B cell (primary cell): ENCODE measurements around the gene STBD1. TPM values are rescaled to one million over a fixed set of nuclear protein-coding genes. Genes with fewer than 3 reads are reported as not detected.

Experiments
- ATAC-seq: fragments of 200-7000 bp; cut with Tn5 transposase; one replicate; pipeline ENCODE4 v1.10.0; 2021; ENCODE audit warnings: low read depth, mild to moderate bottlenecking, moderate number of reproducible peaks, moderate library complexity
- CTCF ChIA-PET: fragments of 350-600 bp; sonication (Branson Sonifier 250); formaldehyde crosslinking; loops from one replicate; lab custom pipeline; 2021; ENCODE audit warnings: antibody characterized with exemption, inconsistent platforms; lab: Charles Lee
- POLR2A ChIA-PET: fragments of 350-600 bp; sonication (Branson Sonifier 250); formaldehyde crosslinking; loops from one replicate; lab custom pipeline; 2021; ENCODE audit warnings: antibody characterized with exemption; lab: Charles Lee
- DNase-seq: peaks from one replicate; pipeline ENCODE4 v3.0.0; 2013
- H2AFZ ChIP-seq: 2 replicates; pipeline ENCODE4 v1.6.1; 2012; ENCODE audit warnings: mild to moderate bottlenecking, low read depth, low read length; ENCODE audit not compliant: insufficient read depth, poor library complexity, severe bottlenecking
- H3K27ac ChIP-seq, 2 donors: 1 replicate in 1 of 2; 2 replicates in 1 of 2; pipeline ENCODE4 v1.5.1; 2012 to 2013; ENCODE audit warnings: low read length in 2 of 2, mild to moderate bottlenecking in 2 of 2, moderate library complexity in 1 of 2
- H3K27me3 ChIP-seq, 4 experiments: fragments of 200-600 bp in 1 of 4; sonication (generic) in 1 of 4; replicated peaks in 1 of 4; 1 replicate in 2 of 4; 2 replicates in 2 of 4; pipeline versions ENCODE4 v1.6.1 to v1.7.0; 2013 to 2016; ENCODE audit warnings: low read length in 3 of 4, mild to moderate bottlenecking in 2 of 4, mixed read lengths in 1 of 4, moderate library complexity in 1 of 4; ENCODE audit not compliant: insufficient read depth in 4 of 4, control insufficient read depth in 3 of 4; ENCODE audit errors: control extremely low read depth in 1 of 4
- H3K36me3 ChIP-seq, 2 experiments: replicated peaks in 1 of 2; 1 replicate in 1 of 2; 2 replicates in 1 of 2; pipeline versions ENCODE4 v1.6.1 to v1.7.1; 2013; ENCODE audit warnings: low read length in 1 of 2; ENCODE audit not compliant: insufficient read depth in 2 of 2, control insufficient read depth in 1 of 2; ENCODE audit errors: control extremely low read depth in 1 of 2, extremely low read depth in 1 of 2
- H3K4me1 ChIP-seq, 2 donors: fragments of 200-600 bp in 1 of 2; sonication (generic) in 1 of 2; 1 replicate in 1 of 2; 2 replicates in 1 of 2; pipeline versions ENCODE4 v1.5.1 to v1.6.1; 2013 to 2017; ENCODE audit warnings: low read length in 2 of 2; ENCODE audit not compliant: control insufficient read depth in 2 of 2, insufficient read depth in 2 of 2
- H3K4me2 ChIP-seq: replicated peaks from 2 replicates; pipeline ENCODE3; 2012; ENCODE audit warnings: mild to moderate bottlenecking, low read depth, low read length; ENCODE audit not compliant: poor library complexity, severe bottlenecking
- H3K4me3 ChIP-seq, 5 experiments: fragments of 200-600 bp in 1 of 5; sonication (generic) in 1 of 5; 1 replicate in 3 of 5; 2 replicates in 2 of 5; pipeline versions ENCODE4 v1.5.1 to v1.7.0; 2011 to 2016; ENCODE audit warnings: low read length in 4 of 5, mild to moderate bottlenecking in 4 of 5, low read depth in 2 of 5, control low read depth in 1 of 5, moderate library complexity in 1 of 5; ENCODE audit not compliant: insufficient read depth in 1 of 5; ENCODE audit errors: control extremely low read depth in 1 of 5, extremely low read depth in 1 of 5
- H3K79me2 ChIP-seq: fragments of 200-600 bp; sonication (generic); one replicate; pipeline ENCODE4 v1.6.0; 2016; ENCODE audit warnings: low read length; ENCODE audit not compliant: control insufficient read depth, insufficient read depth
- H3K9ac ChIP-seq: fragments of 200-600 bp; sonication (generic); 2 replicates; pipeline ENCODE4 v1.6.1; 2017; ENCODE audit warnings: mild to moderate bottlenecking, low read length, moderate library complexity
- H3K9me3 ChIP-seq, 3 donors: one replicate each; pipeline versions ENCODE4 v1.6.1 to v1.7.1; 2013; ENCODE audit warnings: low read length in 2 of 3; ENCODE audit not compliant: control insufficient read depth in 2 of 3, insufficient read depth in 1 of 3; ENCODE audit errors: control extremely low read depth in 1 of 3
- H4K20me1 ChIP-seq: 2 replicates; pipeline ENCODE4 v1.6.0; 2012; ENCODE audit warnings: mild to moderate bottlenecking, low read length; ENCODE audit not compliant: insufficient read depth, control insufficient read depth, poor library complexity, severe bottlenecking
- H3K27ac Mint-ChIP-seq: one replicate; pipeline ENCODE4 v1.8.0; 2021; ENCODE audit warnings: mixed read lengths
- H3K27me3 Mint-ChIP-seq: one replicate; pipeline ENCODE4 v1.8.0; 2021; ENCODE audit warnings: mixed read lengths
- H3K4me1 Mint-ChIP-seq: one replicate; pipeline ENCODE4 v1.8.0; 2021; ENCODE audit warnings: mixed read lengths
- H3K4me3 Mint-ChIP-seq: one replicate; pipeline ENCODE4 v1.8.0; 2021; ENCODE audit warnings: mixed read lengths
- H3K9me3 Mint-ChIP-seq: one replicate; pipeline ENCODE4 v1.8.0; 2022; ENCODE audit warnings: mixed read lengths; ENCODE audit not compliant: insufficient read depth
- EZH2 ChIP-seq: IDR thresholded peaks from 2 replicates; pipeline ENCODE4 v1.6.1; 2012; ENCODE audit warnings: borderline replicate concordance, low read depth, mild to moderate bottlenecking, moderate library complexity, low read length; ENCODE audit not compliant: insufficient read depth, poor library complexity, severe bottlenecking
- WGBS: methylation state at CpG from one replicate; pipeline ENCODE4 v1.1.5; 2013; ENCODE audit warnings: missing lambda C conversion rate; ENCODE audit not compliant: insufficient coverage; 5-methylcytosine and 5-hydroxymethylcytosine counted together
- intact Hi-C: fragments of 100-400 bp; cut with micrococcal nuclease; formaldehyde crosslinking; loops from one replicate; pipeline ENCODE4 v1.10.0; 2022
- polyA plus RNA-seq: library from polyadenylated mRNA; depleted of rRNA; stranded (reverse); fragments of >200 nt; gene quantifications from 2 replicates; pipeline ENCODE4 v1.2.3, GENCODE V29; 2012
- total RNA-seq, 2 donors: library from RNA; stranded (reverse); fragments of 120-200 nt in 1 of 2; gene quantifications; 1 replicate in 1 of 2; 2 replicates in 1 of 2; pipeline versions ENCODE4 v1.2.3 to v1.2.4, GENCODE V29; 2013 to 2022
- TF ChIP-seq, protein P1 (sequence below): fragments of 200-600 bp; IDR thresholded peaks from one replicate; pipeline ENCODE4 v1.8.0; 2022; ENCODE audit warnings: antibody characterized with exemption, mild to moderate bottlenecking

The STBD1 gene
- total and polyA plus RNA-seq, 2 donors (not counting 1 experiment from before 2014, with no cell fraction given): not detected

DNA sequence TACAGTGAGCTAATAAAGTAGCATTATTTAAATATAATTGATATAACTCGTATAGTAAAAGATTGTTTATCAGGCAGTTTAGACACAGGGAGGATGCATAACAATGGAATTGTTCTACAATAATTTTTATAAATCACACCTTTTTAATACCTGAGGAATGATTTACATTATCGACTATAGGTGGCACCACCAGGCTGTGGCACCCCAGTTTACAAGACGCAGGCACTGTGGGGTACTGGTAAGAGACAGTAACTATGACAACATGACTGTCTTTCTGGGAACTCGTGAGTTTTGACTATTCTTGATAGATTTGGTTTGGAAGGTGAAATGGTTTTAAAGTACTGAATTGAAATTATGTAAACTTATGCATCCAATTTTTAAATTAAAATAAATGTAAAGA, 27.1 kb upstream of the STBD1 start:
- no peaks in the 10 kb centered on the region for H3K36me3 ChIP-seq
- H3K27me3 Mint-ChIP-seq: peaks cover 12% of the 10 kb centered on the region
- H3K4me1 Mint-ChIP-seq: no peaks in the 10 kb centered on the region
- H3K9me3 ChIP-seq: no peaks in the 10 kb centered on the region
- H3K79me2 ChIP-seq: no peaks in the 10 kb centered on the region
- H3K27ac Mint-ChIP-seq: no peak overlapping the region
- no peak overlapping the region for H3K9ac ChIP-seq
- ATAC-seq (no peak), DNase-seq (no peak)
- H3K9me3 Mint-ChIP-seq: no peaks in the 10 kb centered on the region
- CTCF ChIA-PET: no interaction called here
- no peak overlapping the region for H2AFZ ChIP-seq
- intact Hi-C loops: no loop called here
- no peaks in the 10 kb centered on the region for H3K4me1 ChIP-seq
- POLR2A ChIA-PET: no interaction called here
- WGBS: 90% methylated on average over 2 of the region's 4 CpGs
- no peak overlapping the region for H3K27ac ChIP-seq
- peaks cover 0 to 8% (median 1%) of the 10 kb centered on the region in 4 experiments for H3K27me3 ChIP-seq
- H3K4me3 ChIP-seq: no peak overlapping the region
- no peaks in the 10 kb centered on the region for H4K20me1 ChIP-seq
- no peak overlapping the region for H3K4me2 ChIP-seq
- no peak overlapping the region for H3K4me3 Mint-ChIP-seq
- no peak for TF ChIP-seq EZH2
- TF ChIP-seq, protein P1, sequence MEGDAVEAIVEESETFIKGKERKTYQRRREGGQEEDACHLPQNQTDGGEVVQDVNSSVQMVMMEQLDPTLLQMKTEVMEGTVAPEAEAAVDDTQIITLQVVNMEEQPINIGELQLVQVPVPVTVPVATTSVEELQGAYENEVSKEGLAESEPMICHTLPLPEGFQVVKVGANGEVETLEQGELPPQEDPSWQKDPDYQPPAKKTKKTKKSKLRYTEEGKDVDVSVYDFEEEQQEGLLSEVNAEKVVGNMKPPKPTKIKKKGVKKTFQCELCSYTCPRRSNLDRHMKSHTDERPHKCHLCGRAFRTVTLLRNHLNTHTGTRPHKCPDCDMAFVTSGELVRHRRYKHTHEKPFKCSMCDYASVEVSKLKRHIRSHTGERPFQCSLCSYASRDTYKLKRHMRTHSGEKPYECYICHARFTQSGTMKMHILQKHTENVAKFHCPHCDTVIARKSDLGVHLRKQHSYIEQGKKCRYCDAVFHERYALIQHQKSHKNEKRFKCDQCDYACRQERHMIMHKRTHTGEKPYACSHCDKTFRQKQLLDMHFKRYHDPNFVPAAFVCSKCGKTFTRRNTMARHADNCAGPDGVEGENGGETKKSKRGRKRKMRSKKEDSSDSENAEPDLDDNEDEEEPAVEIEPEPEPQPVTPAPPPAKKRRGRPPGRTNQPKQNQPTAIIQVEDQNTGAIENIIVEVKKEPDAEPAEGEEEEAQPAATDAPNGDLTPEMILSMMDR: no peak

DNA sequence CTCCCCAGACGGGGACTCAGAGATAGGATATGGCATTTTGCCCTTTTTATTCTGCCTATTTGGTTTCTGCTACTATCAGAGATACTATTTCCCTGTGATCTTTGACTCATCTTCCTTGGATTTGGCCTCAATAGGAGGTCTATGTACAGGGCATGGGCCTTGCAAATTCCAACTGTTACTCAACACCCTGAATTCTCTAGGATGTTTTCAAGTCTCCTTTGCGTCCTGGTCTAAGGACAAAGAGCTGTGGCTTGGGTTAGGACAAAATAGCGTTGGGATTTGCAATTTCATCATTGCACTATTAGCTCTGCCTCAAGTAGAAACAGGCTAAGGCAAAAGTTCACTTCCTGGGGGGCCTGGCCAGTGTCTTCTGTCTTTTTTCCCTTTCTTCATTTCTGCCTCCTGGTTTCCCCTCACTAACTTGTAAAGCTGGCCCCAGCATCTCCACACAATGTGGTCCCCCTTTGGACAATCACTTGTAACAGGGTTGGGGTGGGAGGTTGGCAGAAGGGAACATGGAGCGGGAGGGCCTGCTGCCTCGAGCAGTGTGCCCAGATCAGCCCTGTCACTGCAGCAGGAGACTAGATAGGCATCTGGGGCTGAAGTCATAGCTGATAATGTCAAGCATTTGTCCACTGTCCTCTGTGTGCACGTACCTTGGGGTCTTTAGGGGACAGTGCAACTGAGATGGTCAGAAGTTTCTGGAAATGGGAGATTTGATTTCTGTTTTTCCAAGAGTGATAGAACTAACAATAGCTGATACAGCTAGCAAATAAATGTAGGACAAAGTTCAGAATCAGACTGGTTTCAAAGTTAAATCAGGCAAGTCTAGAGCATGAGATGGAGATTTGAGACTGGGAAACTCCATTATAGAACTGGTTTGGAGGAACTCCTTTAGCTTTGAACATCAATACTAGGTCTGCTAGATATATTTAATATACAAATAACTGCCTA, 25.8 kb upstream of the STBD1 start:
- no peak overlapping the region for H2AFZ ChIP-seq
- peaks cover 3% of the 10 kb centered on the region for H3K27me3 Mint-ChIP-seq
- WGBS: 84% methylated on average over 4 of the region's 6 CpGs

More for the DNA sequence above, 25.8 kb upstream of the STBD1 start:
- Histone ChIP-seq H3K9me3 (no peaks in the 10 kb centered on the region), H3K9ac (no peak overlapping the region), H3K4me1 (no peaks in the 10 kb centered on the region), H3K27me3 (peaks cover 0 to 6% (median 1%) of the 10 kb centered on the region in 4 experiments), H3K36me3 (no peaks in the 10 kb centered on the region), H3K4me3 (no peak overlapping the region), H4K20me1 (no peaks in the 10 kb centered on the region), H3K79me2 (no peaks in the 10 kb centered on the region), H3K4me2 (no peak overlapping the region), H3K27ac (no peak overlapping the region)
- CTCF ChIA-PET: no interaction called here
- DNase-seq: no peak
- no peak for ATAC-seq
- POLR2A ChIA-PET: no interaction called here
- no peak overlapping the region for H3K27ac Mint-ChIP-seq
- no peak overlapping the region for H3K4me3 Mint-ChIP-seq
- intact Hi-C loops: no loop called here
- H3K4me1 Mint-ChIP-seq: no peaks in the 10 kb centered on the region
- H3K9me3 Mint-ChIP-seq: no peaks in the 10 kb centered on the region
- TF ChIP-seq, protein P1: no peak
- TF ChIP-seq EZH2: no peak
